HG03442 (cell line): ENCODE results near the gene HMOX2.

ENCODE experiments used
- ATAC-seq: cut with Tn5 transposase; IDR thresholded peaks from one replicate; pipeline ENCODE4 v1.9.1; 2021; ENCODE audit warnings: mild to moderate bottlenecking, moderate library complexity; ENCODE audit not compliant: unreplicated experiment

The HMOX2 gene

DNA sequence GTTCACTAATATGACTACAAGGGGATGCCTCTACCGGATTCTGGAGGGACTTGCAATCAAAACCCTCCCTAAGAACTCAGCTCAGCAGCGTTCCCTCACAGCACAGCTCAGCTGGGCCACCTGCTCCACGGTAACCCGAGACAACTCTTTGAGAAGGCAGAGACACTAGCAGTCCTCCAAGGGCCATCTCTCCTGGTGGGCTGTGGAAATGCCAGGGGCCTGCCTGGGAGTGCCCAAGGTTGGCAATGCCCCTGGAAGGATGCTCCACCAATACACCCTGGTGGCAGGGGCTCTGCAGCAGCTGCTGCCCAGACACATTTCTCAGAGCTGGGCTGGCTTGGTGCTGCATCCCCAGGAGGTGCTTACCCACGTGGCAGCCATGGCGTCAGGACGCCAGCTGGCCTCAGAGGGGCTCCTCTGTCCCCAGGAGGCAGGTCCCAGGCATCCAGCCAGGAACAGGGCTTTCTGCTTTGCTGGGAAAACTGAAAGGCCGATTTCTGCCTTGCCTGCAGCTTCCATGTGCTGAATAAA lies 45.9 kb downstream of the HMOX2 start:
- ATAC-seq: no peak

DNA sequence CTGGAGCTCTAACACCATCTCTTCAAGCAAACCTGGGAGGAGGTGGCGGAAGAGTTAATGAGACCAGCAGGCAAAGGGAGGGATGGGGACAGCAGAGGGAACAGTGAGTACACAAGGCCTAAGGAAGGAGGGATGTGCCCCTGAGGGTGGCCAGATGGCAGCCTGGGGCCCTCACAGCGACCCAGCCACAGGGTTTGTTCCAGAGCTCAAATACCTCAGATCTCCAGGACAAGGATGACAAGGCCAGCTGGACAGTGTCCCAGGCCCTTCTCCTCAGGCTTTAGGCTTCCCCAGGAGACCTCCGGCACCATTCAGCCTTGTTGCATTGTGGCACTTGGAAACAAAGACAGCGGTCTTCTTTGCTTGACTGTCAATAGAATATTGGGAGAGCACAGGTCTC lies 47.5 kb downstream of the HMOX2 start:
- ATAC-seq: no peak

DNA sequence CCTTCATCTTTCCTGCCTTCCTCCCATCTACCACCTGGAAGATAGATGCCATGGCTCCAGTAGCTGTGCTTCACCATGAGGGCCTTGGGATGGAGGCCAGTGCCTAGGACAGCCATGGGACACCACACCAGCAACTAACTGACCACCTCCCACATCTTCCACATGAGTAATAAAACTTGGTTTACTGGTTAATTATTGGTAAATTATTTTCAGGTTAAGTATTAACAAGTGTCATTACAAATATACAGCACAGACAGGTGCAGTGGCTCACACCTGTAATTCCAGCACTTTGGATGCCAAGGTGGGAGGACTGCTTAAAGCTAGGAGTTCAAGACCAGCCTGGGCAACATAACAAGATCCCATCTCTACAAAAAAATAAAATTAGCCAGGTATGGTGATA lies 48.4 kb downstream of the HMOX2 start:
- no peak for ATAC-seq

DNA sequence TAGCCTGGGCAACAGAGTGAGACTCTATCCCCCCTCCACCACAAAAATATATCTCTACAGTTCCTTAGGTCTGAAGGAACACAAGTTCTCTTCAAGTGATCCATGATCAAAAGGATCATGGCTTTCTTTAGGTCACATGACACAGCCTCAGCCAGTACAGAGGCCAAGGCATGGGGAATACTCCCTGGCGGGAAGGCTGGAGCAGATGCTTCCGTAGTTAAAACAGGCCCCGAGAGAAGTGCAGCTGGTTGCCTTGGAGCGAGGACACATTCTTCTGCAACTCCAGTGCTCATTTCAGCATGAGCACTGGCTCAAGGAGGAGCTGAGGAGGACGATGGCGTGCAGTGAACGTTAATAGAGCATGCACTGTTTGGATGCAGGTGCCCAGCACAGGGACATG lies 48.9 kb downstream of the HMOX2 start:
- ATAC-seq: no peak

DNA sequence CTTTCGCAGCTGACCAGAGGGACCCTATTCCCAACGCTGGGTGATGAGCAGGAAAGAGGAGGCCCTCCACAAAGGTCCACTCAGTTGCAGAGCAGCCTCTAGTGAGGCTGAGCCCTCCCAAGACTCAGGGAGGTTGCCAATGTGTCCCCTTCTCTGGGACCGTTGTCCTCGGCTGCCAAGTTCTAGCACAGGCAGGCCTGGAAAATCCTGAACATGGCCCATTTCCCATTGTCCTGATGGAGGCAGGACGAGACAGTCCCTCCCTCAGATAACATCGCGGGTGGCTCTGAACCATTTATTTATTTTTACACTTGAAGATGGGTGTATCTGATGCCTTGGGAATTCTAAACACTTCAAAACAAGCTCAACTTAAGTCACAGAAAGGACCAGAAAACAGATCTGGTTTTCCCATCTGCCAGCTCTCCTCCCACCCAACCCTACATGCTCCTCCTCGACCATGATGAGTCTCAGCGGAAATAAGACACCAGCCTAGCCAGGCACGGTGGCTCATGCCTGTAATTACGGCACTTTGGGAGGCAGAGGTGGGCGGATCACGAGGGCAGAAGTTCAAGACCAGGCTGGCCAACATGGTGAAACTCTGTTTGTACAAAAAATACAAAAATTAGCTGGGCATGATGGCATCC lies 49.6 kb downstream of the HMOX2 start:
- ATAC-seq: no peak

DNA sequence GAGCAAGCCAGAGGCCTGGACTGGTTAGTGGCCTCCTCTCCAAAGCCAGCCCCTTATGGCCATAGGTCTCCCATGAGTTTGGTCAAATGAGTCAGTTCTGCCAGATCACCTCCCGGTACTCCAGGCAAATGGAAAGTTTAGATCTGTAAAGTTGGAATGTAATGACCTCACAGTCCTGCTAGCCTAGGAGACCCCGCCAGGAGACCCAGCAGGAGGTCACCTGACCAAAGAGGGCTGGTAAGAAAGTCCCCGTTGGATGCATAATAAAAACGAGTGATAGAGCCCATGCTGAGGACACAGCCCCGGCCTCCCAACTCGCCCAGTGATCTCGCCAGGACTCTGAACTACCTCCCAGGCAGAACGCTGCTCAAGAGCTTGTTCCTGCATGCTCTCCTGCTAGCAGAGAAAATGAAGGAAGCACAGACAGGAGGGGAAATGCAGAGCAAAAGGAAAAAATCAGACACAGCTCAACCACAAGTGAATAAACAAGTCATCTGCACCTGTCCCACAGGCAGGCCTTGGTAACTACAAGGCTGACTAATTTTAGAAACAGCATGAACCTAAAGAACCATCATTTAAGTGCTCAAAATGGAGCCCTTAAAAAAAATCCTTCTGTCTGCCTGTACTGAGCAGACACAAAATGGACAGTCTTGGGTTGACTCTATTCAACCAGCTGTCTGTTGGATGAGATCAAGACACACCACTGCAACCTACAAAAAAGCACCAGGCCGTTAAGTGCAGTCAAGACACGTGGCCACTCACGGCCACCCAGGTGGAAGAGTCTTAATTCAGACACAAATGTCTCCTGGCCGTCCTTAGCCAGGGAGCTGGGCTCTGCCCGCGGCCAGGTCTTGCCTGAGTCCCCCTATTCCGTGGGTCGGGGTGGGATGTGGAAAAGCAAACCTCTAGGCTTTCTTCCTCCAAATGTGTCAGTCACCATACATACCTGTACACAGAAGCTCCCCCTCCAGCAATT lies 53.2 kb downstream of the HMOX2 start:
- ATAC-seq: no peak

DNA sequence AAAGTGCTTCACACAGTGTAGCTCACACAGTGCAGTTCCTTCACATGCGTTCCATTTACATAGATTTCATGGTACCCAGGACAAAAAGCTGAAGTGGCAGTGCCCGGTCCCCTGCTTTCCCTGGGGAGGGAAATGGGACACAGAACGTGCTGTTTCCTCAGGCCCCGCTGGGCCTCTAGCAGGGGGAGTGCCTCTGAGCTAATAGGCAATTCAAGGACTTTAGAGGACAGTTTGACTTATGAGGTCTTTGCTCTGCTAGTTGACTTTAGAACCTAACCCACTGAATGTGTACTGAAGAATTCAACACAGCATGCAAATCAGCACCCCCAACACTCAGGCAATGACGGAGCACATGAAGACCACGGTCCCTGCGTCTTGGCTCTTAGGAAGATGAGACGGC lies 55.6 kb downstream of the HMOX2 start:
- ATAC-seq: no peak

DNA sequence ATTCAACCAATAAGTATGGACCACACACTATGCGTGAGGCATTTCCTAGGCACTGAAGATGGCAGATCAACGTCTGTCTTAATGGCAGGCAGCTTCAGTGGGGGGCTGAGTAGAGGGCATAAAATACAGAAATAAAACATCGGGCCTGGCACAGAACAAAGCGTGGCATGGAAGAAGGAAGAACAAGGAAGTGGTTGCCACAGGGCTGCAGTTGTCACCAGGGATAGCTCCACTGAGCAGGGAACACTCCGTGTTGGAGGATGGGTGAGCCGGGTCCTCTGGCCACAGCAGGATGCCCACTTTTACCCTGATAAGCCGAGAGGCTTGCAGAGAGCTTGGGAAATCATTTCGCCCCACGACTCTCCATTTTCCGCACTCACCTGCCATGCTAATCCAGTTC lies 56.0 kb downstream of the HMOX2 start:
- ATAC-seq: no peak

DNA sequence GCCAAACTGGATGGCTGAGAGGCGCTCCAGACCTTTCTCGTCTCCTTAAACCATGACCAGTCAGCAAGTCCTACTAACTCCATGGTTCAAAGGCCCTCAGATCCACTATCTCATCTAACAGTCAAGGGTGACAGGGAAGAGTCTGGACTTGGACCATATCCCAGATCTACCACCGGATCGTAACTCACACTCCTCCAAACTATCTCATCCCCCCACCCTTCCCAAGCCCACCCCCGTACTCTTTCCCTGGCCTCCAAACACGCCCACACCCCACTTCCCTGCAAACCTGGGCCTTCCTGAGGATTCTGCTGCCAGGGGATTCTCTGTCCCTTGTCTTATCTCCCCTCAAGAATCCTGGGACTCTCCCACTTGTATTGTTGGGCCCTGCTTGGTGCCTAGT lies 57.3 kb downstream of the HMOX2 start:
- ATAC-seq: no peak

DNA sequence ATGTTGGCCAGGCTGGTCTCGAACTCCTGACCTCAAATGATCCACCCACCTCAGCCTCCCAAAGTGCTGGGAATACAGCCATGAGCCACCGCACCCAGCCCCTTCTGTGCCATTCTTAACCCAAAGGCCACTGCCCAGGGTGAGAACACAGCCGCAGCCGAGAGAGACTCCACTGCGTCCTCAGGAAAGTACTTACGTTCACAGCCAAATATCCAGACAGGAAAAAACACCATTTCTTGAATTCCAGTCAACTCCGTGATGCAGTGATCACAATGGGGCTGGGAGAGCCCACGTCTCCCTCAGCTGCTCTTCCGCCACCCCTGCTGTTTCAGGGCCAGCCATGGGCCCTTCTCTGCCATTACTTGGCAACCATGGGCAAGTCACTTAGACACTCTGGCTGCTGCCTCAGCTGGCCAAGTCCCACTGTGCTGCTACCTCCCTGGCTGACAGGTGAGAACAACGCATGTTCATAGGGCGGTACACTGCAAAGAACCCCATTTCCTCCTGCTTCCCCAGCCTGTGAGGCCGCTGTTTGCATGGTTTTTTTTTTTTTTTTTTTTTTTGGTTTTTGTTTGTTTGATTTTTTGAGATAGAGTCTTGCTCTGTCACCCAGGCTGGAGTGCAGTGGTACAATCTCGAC lies 58.1 kb downstream of the HMOX2 start:
- ATAC-seq: no peak

DNA sequence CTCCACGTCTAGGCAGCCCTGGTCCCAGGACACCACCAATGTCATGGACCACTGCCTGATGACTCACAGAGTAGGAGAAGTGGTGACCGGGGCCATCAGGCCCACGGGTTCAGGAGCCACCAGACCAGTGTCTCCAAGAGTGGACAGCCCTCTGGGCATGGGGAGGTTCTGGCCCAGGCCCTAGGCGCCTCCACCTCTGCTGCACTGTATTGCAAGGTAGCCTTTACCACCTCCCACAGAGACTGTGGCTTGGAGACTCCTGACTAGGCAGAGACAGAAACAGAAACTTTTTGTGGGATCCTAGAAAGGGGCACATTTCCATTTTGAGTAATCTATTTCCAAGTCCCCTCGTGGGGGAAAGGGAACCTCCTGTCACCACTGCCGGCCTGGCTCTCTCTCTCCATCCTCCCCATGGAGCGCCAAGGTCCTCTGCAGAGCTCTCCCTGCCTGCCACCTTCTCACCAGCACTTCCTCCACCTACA lies 59.5 kb downstream of the HMOX2 start:
- no peak for ATAC-seq

DNA sequence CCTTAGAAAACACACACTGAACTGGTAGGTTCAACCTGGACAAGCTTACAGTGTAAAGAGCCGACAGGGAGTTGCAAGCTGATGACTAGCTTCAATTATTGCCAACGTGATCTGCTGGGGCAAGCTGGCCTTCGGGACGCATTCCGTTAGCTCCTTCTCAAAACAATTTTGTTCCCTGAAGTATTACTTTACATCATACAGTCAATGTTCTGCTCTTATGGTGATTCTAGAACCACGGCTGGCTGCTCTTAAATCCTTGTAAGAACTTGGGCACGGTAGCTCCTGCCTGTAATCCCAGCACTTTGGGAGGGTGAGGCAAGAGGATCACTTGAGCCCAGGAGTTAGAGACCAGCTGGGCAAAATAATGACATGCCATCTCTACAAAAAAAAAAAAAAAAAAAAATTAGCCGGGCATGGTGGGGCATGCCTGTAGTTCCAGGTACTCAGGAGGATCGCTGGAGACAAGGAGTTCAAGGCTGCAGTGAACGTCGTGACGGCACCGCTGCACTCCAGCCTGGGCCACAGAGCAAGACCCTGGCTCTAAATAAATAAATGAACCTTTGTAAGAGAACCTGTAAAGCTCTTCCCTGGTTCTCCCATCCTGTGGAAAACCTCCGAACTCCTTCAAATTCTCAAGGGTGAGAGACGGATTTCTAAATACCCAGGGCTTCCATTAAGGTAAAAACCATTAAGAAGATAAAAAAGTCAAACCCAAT lies 60.4 kb downstream of the HMOX2 start:
- ATAC-seq: no peak

DNA sequence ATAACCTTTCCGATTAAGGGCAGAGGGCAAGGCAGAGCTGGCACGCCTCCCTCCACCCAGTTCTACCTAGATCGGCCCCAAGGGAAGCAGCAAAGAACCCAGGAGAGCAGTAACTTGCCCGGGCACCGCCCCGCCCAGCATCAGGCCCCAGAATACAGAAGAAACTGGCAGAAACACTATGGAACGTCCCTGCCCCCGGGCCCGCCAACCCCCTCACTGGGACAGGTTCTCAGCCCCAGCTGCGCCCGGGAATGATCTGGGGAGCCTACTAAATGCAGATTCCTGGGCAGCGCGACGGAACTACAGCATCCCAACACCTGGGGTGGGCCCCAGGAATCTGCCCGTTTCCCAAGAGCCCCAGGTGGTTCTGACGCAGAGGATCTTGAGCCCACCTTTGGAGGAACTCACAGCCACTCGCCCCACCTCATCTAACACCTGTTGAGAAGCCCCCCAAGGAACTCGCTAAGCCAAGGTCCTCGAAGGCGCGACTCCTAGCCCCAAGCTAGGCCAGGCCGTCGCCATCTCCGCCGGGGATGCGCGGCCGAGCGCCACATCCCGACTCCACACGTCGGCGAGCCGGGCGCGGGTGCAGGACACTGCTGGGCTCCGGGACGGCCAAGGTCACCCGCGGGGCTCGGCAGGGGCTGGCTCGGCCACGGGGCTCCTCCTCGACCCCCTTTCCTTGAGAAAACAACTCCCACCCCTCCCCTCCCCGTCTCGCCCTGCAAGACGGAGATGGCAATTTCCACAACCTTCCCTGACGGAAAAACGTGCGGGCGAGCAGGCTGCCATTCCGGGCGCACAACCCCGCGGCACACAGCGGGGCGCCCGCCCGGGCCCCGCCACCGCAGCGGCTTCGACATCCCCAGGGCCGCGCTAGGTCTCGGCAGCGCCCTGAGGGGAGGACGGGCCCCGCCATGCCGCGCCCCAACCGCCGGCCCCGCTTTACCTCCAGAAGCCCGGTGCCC lies 61.5 kb downstream of the HMOX2 start:
- ATAC-seq: peak; percentile 11

DNA sequence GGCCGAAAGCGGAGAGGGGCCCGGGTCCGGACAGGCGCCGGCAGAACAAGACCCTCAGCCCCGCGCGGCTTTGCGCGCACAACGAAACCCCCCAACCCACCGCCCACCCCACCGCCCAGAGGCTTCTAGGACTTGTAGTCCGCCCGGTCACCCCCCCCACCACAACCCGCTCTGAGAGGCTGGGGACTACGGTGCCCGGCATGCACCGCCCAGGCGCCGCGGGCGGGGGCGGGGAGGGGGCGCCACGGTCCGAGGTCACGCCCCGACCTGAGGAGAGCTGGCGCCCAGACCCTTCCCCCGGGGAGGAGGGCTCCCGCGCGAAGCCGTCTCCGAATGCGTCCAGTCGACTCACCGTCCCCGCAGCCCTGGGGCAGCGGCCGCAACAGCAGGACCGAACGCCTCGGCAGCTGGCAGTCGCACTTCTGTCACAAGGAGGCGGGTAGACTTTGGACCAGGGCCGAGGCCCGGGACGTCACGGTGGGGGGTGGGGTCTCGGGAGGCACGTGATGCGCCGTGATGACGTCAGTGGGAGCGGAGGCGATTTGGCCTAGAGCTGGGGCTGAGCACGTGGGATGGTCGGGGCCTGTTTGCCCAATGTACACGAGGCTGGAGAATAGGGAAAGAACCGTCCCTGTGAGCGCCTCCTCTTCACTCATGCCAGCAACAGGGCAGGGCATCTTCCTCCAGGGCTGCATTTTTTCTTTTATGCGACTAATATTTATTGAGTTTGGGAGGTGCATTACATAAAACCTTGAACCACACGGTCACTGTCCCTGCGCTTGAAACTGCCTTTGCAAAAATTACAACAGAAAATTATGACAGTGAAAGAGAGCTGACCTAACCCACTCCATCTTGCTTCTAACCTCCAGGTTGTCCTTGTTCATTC lies 62.4 kb downstream of the HMOX2 start, which contains the start of gene CDIP1:
TSS of gene CDIP1 (minus strand) at position 424 of the 886 bp plus-strand sequence. CDS start 24,643 bp downstream, outside the sequence.
- ATAC-seq: peak; percentile 74

DNA sequence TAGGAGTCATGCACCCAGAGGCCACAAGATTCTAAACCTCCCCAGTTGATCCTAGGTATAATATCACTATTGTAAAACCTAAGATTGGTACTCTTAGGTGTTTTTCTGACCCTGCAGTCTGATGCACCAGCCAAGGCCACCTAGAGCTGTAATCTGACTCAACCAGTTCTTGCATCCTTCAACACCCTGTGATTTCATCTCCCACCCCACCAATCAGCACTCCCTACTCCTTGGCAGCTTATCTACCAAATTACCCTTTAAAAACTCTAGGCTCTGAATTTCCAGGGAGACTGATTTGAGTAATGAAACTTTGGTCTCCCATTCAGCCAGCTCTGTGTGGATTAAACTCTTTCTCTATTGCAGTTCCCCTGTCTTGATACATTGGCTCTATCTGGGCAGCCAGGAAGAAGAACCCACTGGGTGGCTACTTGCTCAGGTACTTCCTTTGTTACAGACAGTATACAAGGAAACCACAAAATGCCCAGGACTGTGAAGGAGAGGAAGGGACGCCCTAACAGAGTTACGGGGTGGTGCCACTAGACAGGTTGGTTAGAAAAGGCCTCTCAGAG lies 63.6 kb downstream of the HMOX2 start:
- no peak for ATAC-seq

DNA sequence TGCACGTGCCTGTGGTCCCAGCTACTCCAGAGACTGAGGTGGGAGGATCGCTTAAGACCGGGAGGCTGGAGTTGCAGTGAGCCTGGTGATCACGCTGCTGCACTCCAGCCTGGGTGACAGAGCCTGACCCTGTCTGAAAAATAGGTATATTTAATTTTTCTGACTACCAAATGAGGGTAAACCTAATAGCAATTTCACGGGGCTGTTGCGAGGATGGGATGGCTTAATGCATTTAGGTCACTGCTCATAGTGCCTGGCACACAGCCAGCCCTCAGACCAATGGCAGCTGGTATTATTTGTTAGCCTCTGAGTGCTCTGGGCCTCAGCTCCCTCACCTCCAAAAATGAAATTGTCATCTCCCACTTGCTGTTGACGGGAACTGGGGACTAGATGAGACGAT lies 68.3 kb downstream of the HMOX2 start:
- ATAC-seq: no peak

DNA sequence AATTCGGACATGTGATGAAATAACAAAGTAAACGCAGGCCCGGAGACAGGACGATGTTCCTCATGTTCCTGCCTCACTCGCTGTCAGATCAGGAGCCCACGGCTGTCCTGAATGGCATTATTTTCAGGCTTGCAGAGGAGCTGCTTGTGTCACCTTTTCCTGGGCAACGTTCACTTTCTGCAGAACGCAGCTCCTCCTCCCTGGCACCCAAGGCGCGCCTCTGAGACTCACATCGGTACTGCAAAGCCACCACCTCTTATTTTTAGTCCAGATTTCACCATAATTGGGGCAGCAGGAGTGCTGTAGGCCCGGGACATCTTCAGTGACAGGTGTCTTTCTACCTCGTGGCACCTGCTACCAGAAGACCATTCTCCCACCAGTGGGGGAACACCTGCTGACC lies 71.9 kb downstream of the HMOX2 start:
- ATAC-seq: no peak

DNA sequence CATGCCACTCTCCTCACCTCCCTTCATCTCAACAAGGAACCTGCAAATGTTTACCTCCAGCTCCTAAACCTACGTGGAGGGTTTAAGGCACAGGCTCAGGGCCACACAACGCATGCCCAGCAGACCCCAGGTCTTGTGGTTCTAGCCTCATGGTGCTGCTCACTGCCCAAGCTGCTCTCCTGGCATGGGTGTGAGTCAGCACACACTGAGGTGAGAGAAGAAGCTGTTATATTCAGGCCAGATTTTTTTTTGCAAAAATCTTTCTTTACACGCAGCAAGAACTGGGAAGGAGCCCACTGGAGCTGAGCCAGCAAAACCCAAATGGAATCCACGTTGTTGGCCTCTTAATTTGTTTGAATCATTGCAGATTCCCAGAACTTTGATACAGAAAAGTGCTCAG lies 74.4 kb downstream of the HMOX2 start:
- ATAC-seq: no peak
